Stimulated activated CD4-positive, alpha-beta T cell treated with anti-CD3 and anti-CD28 coated beads, Interleukin-4, amount 100 ng/mL, for 4 hours (primary cell): ENCODE data around the gene FNIP1.
"Not testable (repeated sequence)": the region's sequence is repeated elsewhere in the genome, so short reads cannot be mapped to it uniquely, and the experiment has no call there.

ENCODE experiments used
- DNase-seq, 2 experiments: peaks; one replicate each; pipeline ENCODE4 v3.0.0-alpha.2; 2020

Gene FNIP1

DNA sequence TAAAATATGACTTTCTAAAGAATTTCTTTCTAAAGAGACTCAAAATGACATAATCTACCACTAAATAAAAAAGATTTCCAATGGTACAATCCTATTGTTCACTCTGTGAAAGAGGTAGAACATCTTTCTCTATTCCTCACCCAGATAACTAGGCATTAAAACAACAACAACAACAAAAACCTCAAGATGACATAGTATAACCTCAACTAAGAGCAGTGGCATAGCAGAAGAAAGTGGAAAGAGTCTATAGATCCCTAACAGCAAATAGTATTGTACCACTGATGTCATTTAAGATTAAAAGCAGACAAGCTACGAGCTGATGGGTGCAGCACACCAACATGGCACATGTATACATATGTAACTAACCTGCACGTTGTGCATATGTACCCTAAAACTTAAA is 191.7 kb downstream of the FNIP1 start:
- DNase-seq: no peak

DNA sequence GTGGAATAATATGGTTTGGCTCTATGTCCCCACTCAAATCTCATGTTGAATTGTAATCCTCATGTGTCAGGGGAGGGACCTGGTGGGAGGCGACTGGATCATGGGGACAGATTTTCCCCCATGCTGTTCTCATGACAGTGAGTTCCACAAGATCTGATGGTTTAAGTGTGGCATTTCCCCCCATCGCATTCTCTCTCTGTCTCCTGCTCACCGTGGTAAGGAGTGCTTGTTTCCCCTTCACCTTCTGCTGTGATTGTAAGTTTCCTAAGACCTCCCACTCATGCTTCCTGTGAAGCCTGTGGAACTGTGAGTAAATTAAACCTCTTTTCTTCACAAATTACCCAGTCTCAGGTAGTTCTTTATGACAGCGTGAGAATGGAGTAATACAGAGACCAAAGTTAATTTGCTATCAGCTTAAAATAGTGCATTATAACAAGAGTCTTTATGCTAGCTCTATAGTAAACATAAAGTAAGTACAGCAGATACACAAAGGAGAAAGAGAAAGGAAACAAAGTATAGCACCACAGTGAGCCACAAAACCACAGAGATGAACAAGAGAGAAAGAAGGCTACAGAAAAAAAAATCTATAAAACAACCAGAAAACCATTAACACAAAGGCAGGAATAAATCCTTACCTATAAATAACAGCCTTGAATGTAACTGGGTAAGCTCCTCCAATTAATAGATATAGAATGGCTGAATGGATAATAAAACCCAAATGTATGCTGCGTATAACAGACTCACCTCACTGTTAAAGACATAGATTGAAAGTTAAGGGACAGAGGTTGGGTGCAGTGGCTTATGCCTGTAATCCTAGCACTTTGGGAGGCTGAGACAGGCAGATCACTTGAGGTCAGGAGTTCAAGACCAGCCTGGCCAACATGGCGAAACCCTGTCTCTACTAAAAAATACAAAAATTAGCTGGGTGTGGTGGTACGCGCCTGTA is 201.5 kb downstream of the FNIP1 start:
- DNase-seq: peak in 1 of 2 experiments; percentile 53

DNA sequence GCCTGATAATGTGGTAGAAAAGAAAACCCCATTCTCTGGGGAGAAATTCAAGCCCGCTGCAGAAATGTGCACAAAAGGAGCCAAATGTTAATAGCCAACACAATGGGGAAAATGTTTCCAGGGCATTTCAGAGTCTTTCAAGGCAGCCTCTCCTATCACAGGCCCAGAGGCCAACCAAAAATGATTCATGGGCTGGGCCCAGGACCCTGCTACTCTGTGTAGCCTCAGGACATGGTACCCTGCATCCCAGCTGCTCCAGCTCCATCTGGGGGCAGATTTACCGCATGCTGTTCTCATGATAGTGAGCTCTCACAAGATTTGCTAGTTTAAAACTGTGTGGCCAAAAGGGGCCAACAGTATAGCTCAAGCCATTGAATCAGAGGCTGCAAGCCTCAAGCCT is 202.9 kb downstream of the FNIP1 start:
- DNase-seq: no peak

DNA sequence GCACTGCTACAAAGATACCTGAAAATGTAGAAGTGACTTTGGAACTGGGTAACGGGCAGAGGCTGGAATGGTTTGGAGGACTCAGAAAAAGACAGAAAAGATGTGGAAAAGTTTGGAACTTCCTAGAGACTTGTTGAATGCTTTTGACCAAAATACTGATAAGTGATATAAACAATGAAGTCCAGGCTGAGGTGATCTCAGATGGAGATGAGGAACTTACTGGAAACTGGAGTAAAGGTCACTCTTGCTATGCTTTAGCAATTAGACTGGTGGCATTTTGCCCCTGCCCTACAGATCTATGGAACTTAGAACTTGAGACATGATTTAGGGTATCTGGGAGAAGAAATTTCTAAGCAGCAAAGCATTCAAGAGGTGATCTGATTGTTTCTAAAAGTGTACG is 203.4 kb downstream of the FNIP1 start:
- DNase-seq: not testable (repeated sequence)
